B cell (primary cell): ENCODE results near the gene BCAN. TPM values are rescaled to one million over a fixed set of nuclear protein-coding genes. Genes with fewer than 3 reads are reported as not detected.

ENCODE experiments used
- ATAC-seq: fragments of 200-7000 bp; cut with Tn5 transposase; one replicate; pipeline ENCODE4 v1.10.0; 2021; ENCODE audit warnings: low read depth, mild to moderate bottlenecking, moderate number of reproducible peaks, moderate library complexity
- CTCF ChIA-PET: fragments of 350-600 bp; sonication (Branson Sonifier 250); formaldehyde crosslinking; loops from one replicate; lab custom pipeline; 2021; ENCODE audit warnings: antibody characterized with exemption, inconsistent platforms; lab: Charles Lee
- POLR2A ChIA-PET: fragments of 350-600 bp; sonication (Branson Sonifier 250); formaldehyde crosslinking; loops from one replicate; lab custom pipeline; 2021; ENCODE audit warnings: antibody characterized with exemption; lab: Charles Lee
- DNase-seq: peaks from one replicate; pipeline ENCODE4 v3.0.0; 2013
- H2AFZ ChIP-seq: 2 replicates; pipeline ENCODE4 v1.6.1; 2012; ENCODE audit warnings: mild to moderate bottlenecking, low read depth, low read length; ENCODE audit not compliant: insufficient read depth, poor library complexity, severe bottlenecking
- H3K27ac ChIP-seq, 2 donors: 1 replicate in 1 of 2; 2 replicates in 1 of 2; pipeline ENCODE4 v1.5.1; 2012 to 2013; ENCODE audit warnings: low read length in 2 of 2, mild to moderate bottlenecking in 2 of 2, moderate library complexity in 1 of 2
- H3K27me3 ChIP-seq, 4 experiments: fragments of 200-600 bp in 1 of 4; sonication (generic) in 1 of 4; replicated peaks in 1 of 4; 1 replicate in 2 of 4; 2 replicates in 2 of 4; pipeline versions ENCODE4 v1.6.1 to v1.7.0; 2013 to 2016; ENCODE audit warnings: low read length in 3 of 4, mild to moderate bottlenecking in 2 of 4, mixed read lengths in 1 of 4, moderate library complexity in 1 of 4; ENCODE audit not compliant: insufficient read depth in 4 of 4, control insufficient read depth in 3 of 4; ENCODE audit errors: control extremely low read depth in 1 of 4
- H3K36me3 ChIP-seq, 2 experiments: replicated peaks in 1 of 2; 1 replicate in 1 of 2; 2 replicates in 1 of 2; pipeline versions ENCODE4 v1.6.1 to v1.7.1; 2013; ENCODE audit warnings: low read length in 1 of 2; ENCODE audit not compliant: insufficient read depth in 2 of 2, control insufficient read depth in 1 of 2; ENCODE audit errors: control extremely low read depth in 1 of 2, extremely low read depth in 1 of 2
- H3K4me1 ChIP-seq, 2 donors: fragments of 200-600 bp in 1 of 2; sonication (generic) in 1 of 2; 1 replicate in 1 of 2; 2 replicates in 1 of 2; pipeline versions ENCODE4 v1.5.1 to v1.6.1; 2013 to 2017; ENCODE audit warnings: low read length in 2 of 2; ENCODE audit not compliant: control insufficient read depth in 2 of 2, insufficient read depth in 2 of 2
- H3K4me2 ChIP-seq: replicated peaks from 2 replicates; pipeline ENCODE3; 2012; ENCODE audit warnings: mild to moderate bottlenecking, low read depth, low read length; ENCODE audit not compliant: poor library complexity, severe bottlenecking
- H3K4me3 ChIP-seq, 5 experiments: fragments of 200-600 bp in 1 of 5; sonication (generic) in 1 of 5; 1 replicate in 3 of 5; 2 replicates in 2 of 5; pipeline versions ENCODE4 v1.5.1 to v1.7.0; 2011 to 2016; ENCODE audit warnings: low read length in 4 of 5, mild to moderate bottlenecking in 4 of 5, low read depth in 2 of 5, control low read depth in 1 of 5, moderate library complexity in 1 of 5; ENCODE audit not compliant: insufficient read depth in 1 of 5; ENCODE audit errors: control extremely low read depth in 1 of 5, extremely low read depth in 1 of 5
- H3K79me2 ChIP-seq: fragments of 200-600 bp; sonication (generic); one replicate; pipeline ENCODE4 v1.6.0; 2016; ENCODE audit warnings: low read length; ENCODE audit not compliant: control insufficient read depth, insufficient read depth
- H3K9ac ChIP-seq: fragments of 200-600 bp; sonication (generic); 2 replicates; pipeline ENCODE4 v1.6.1; 2017; ENCODE audit warnings: mild to moderate bottlenecking, low read length, moderate library complexity
- H3K9me3 ChIP-seq, 3 donors: one replicate each; pipeline versions ENCODE4 v1.6.1 to v1.7.1; 2013; ENCODE audit warnings: low read length in 2 of 3; ENCODE audit not compliant: control insufficient read depth in 2 of 3, insufficient read depth in 1 of 3; ENCODE audit errors: control extremely low read depth in 1 of 3
- H4K20me1 ChIP-seq: 2 replicates; pipeline ENCODE4 v1.6.0; 2012; ENCODE audit warnings: mild to moderate bottlenecking, low read length; ENCODE audit not compliant: insufficient read depth, control insufficient read depth, poor library complexity, severe bottlenecking
- H3K27ac Mint-ChIP-seq: one replicate; pipeline ENCODE4 v1.8.0; 2021; ENCODE audit warnings: mixed read lengths
- H3K27me3 Mint-ChIP-seq: one replicate; pipeline ENCODE4 v1.8.0; 2021; ENCODE audit warnings: mixed read lengths
- H3K4me1 Mint-ChIP-seq: one replicate; pipeline ENCODE4 v1.8.0; 2021; ENCODE audit warnings: mixed read lengths
- H3K4me3 Mint-ChIP-seq: one replicate; pipeline ENCODE4 v1.8.0; 2021; ENCODE audit warnings: mixed read lengths
- H3K9me3 Mint-ChIP-seq: one replicate; pipeline ENCODE4 v1.8.0; 2022; ENCODE audit warnings: mixed read lengths; ENCODE audit not compliant: insufficient read depth
- EZH2 ChIP-seq: IDR thresholded peaks from 2 replicates; pipeline ENCODE4 v1.6.1; 2012; ENCODE audit warnings: borderline replicate concordance, low read depth, mild to moderate bottlenecking, moderate library complexity, low read length; ENCODE audit not compliant: insufficient read depth, poor library complexity, severe bottlenecking
- WGBS: methylation state at CpG from one replicate; pipeline ENCODE4 v1.1.5; 2013; ENCODE audit warnings: missing lambda C conversion rate; ENCODE audit not compliant: insufficient coverage; 5-methylcytosine and 5-hydroxymethylcytosine counted together
- intact Hi-C: fragments of 100-400 bp; cut with micrococcal nuclease; formaldehyde crosslinking; loops from one replicate; pipeline ENCODE4 v1.10.0; 2022
- polyA plus RNA-seq: library from polyadenylated mRNA; depleted of rRNA; stranded (reverse); fragments of >200 nt; gene quantifications from 2 replicates; pipeline ENCODE4 v1.2.3, GENCODE V29; 2012
- total RNA-seq, 2 donors: library from RNA; stranded (reverse); fragments of 120-200 nt in 1 of 2; gene quantifications; 1 replicate in 1 of 2; 2 replicates in 1 of 2; pipeline versions ENCODE4 v1.2.3 to v1.2.4, GENCODE V29; 2013 to 2022
- TF ChIP-seq, protein P1 (sequence below): fragments of 200-600 bp; IDR thresholded peaks from one replicate; pipeline ENCODE4 v1.8.0; 2022; ENCODE audit warnings: antibody characterized with exemption, mild to moderate bottlenecking

BCAN gene
- total and polyA plus RNA-seq, 2 donors (not counting 1 experiment from before 2014, with no cell fraction given): not detected

DNA sequence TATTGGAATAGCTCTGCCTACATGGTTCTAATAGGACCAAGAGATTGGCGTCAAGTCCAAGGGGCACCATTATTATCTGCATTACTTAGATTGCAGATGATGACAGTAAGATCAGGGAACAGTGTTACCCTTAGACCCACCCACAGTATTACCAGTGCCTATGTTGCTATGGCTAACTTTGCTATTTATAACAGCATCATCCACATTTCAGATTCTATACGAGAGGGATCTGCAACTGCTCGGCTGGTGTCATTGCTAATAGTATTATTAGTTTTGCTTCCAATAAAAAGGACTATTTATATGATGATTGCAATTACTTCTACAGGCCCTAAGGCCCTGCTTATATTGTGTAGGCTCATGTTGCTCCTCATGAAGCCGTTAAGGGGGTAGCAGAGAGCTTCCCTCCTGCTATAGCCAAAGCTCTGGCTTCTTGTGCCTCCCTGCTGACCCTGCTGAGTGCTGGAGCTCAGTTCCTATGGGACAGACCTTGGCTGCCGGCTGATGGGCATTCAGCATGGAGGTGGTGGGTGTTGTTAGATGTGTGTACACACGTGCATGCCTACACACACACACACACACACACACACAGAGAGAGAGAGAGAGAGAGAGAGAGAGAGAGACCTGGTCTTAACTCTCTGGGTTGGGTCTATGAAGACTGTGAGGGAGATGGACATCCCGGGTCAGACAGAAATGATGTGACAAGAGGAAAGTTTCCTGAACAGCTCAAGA is 1.3 kb downstream of the BCAN start:
- H3K79me2 ChIP-seq: no peaks in the 10 kb centered on the region
- intact Hi-C loops: no loop called here
- peak overlapping the region; percentile 78 for H3K4me3 Mint-ChIP-seq
- no peak for DNase-seq
- H3K4me2 ChIP-seq: no peak overlapping the region
- no peak overlapping the region for H3K9ac ChIP-seq
- H3K9me3 Mint-ChIP-seq: no peaks in the 10 kb centered on the region
- no peak for TF ChIP-seq EZH2
- TF ChIP-seq, protein P1, sequence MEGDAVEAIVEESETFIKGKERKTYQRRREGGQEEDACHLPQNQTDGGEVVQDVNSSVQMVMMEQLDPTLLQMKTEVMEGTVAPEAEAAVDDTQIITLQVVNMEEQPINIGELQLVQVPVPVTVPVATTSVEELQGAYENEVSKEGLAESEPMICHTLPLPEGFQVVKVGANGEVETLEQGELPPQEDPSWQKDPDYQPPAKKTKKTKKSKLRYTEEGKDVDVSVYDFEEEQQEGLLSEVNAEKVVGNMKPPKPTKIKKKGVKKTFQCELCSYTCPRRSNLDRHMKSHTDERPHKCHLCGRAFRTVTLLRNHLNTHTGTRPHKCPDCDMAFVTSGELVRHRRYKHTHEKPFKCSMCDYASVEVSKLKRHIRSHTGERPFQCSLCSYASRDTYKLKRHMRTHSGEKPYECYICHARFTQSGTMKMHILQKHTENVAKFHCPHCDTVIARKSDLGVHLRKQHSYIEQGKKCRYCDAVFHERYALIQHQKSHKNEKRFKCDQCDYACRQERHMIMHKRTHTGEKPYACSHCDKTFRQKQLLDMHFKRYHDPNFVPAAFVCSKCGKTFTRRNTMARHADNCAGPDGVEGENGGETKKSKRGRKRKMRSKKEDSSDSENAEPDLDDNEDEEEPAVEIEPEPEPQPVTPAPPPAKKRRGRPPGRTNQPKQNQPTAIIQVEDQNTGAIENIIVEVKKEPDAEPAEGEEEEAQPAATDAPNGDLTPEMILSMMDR: no peak
- ChIA-PET POLR2A (no interaction called here), CTCF (interaction anchor here (0.5 to 4.6 kb wide), 8 partner anchors 15 to 258 kb away, joined by 3 to 29 read pairs (median 4); no protein-coding TSS in a partner anchor)
- H3K4me1 Mint-ChIP-seq: peaks cover 23% of the 10 kb centered on the region
- peaks cover 0 to 6% (median 0%) of the 10 kb centered on the region in 3 donors for H3K9me3 ChIP-seq
- H3K4me3 ChIP-seq: no peak overlapping the region
- no peaks in the 10 kb centered on the region for H4K20me1 ChIP-seq
- H3K4me1 ChIP-seq: peaks cover 24 to 28% of the 10 kb centered on the region in 2 donors
- H3K27me3 ChIP-seq: peaks cover 0 to 87% (median 54%) of the 10 kb centered on the region in 4 experiments
- no peaks in the 10 kb centered on the region for H3K36me3 ChIP-seq
- no peak for ATAC-seq
- H3K27me3 Mint-ChIP-seq: peaks cover 83% of the 10 kb centered on the region
- H3K27ac ChIP-seq: no peak overlapping the region
- no peak overlapping the region for H2AFZ ChIP-seq
- no peak overlapping the region for H3K27ac Mint-ChIP-seq
- WGBS: 35% methylated on average over 2 of the region's 7 CpGs

DNA sequence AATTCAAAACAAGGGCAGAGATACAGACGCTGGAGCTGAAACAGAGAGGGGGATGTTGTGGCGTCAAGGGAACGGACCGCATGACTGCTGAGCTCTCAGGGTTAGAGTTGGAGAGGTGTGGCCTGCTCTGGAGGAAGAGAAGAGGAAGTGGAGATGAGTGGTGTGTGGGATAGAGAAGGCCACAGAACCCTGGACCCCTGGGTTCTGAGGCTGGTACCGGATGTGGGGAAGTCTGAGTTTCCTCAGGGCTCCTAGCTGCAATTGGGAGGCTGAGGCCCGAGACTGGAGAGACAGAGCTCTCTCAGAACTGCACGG is 1.8 kb downstream of the BCAN start:
- TF ChIP-seq, protein P1: no peak
- TF ChIP-seq EZH2: no peak
- H3K27ac Mint-ChIP-seq: no peak overlapping the region
- H4K20me1 ChIP-seq: no peaks in the 10 kb centered on the region
- 3% methylated on average over 7 of the region's 7 CpGs for WGBS
- ChIA-PET CTCF (interaction anchor here (1.0 to 4.6 kb wide), 6 partner anchors 14 to 259 kb away, joined by 3 to 29 read pairs (median 4); no protein-coding TSS in a partner anchor), POLR2A (no interaction called here)
- H3K27me3 Mint-ChIP-seq: peaks cover 83% of the 10 kb centered on the region
- peaks cover 23% of the 10 kb centered on the region for H3K4me1 Mint-ChIP-seq
- H3K9me3 ChIP-seq: peaks cover 0 to 6% (median 0%) of the 10 kb centered on the region in 3 donors
- intact Hi-C loops: no loop called here
- peaks cover 0 to 87% (median 53%) of the 10 kb centered on the region in 4 experiments for H3K27me3 ChIP-seq
- DNase-seq (peak; percentile 59), ATAC-seq (peak; percentile 26)
- H3K9ac ChIP-seq: no peak overlapping the region
- no peak overlapping the region for H3K4me3 ChIP-seq
- no peak overlapping the region for H3K4me3 Mint-ChIP-seq
- H3K9me3 Mint-ChIP-seq: no peaks in the 10 kb centered on the region
- H2AFZ ChIP-seq: no peak overlapping the region
- no peak overlapping the region for H3K27ac ChIP-seq
- no peaks in the 10 kb centered on the region for H3K36me3 ChIP-seq
- H3K4me2 ChIP-seq: no peak overlapping the region
- H3K4me1 ChIP-seq: peaks cover 24 to 28% of the 10 kb centered on the region in 2 donors
- H3K79me2 ChIP-seq: no peaks in the 10 kb centered on the region
